IPS DF 4.7 (cell line): Measurements from ENCODE around the gene PLEKHM3.

Experiments
- DNase-seq: peaks from one replicate; pipeline ENCODE4 v3.0.0-alpha.2; 2013; ENCODE audit warnings: low spot score; ENCODE audit errors: extremely low read depth

Gene PLEKHM3

GRCh38 chr2:207993151-207993763, 32.1 kb downstream of the PLEKHM3 start:
- no peak for DNase-seq

GRCh38 chr2:207991944-207992343, 33.4 kb downstream of the PLEKHM3 start:
- no peak for DNase-seq

GRCh38 chr2:207990784-207991183, 34.5 kb downstream of the PLEKHM3 start:
- DNase-seq, result no peak

GRCh38 chr2:207988975-207989374, 36.4 kb downstream of the PLEKHM3 start:
- no peak for DNase-seq

GRCh38 chr2:207987025-207987716, 38.2 kb downstream of the PLEKHM3 start:
- DNase-seq, result no peak

- DNase-seq, result no peak
Measured at GRCh38 chr2:207984765-207985480, 40.4 kb downstream of the PLEKHM3 start.

- DNase-seq, result no peak
Measured at GRCh38 chr2:207983641-207984042, 41.7 kb downstream of the PLEKHM3 start.

GRCh38 chr2:207978177-207978948, 47.0 kb downstream of the PLEKHM3 start:
- no peak for DNase-seq

GRCh38 chr2:207975921-207976320, 49.4 kb downstream of the PLEKHM3 start:
- DNase-seq, result no peak

GRCh38 chr2:207974216-207974605, 51.1 kb downstream of the PLEKHM3 start:
- DNase-seq, result no peak

GRCh38 chr2:207970826-207971180, 54.5 kb downstream of the PLEKHM3 start:
- no peak for DNase-seq

GRCh38 chr2:207970147-207970825, 55.0 kb downstream of the PLEKHM3 start:
- peak; percentile 58 for DNase-seq

- no peak for DNase-seq
Measured at GRCh38 chr2:207969249-207969648, 56.1 kb downstream of the PLEKHM3 start.

- no peak for DNase-seq
Measured at GRCh38 chr2:207967121-207967520, 58.2 kb downstream of the PLEKHM3 start.

- no peak for DNase-seq
Measured at GRCh38 chr2:207960911-207961310, 64.4 kb downstream of the PLEKHM3 start.

GRCh38 chr2:207960090-207960489, 65.2 kb downstream of the PLEKHM3 start:
- no peak for DNase-seq

- DNase-seq, result no peak
Measured at GRCh38 chr2:207956771-207957170, 68.6 kb downstream of the PLEKHM3 start.

- no peak for DNase-seq
Measured at GRCh38 chr2:207955456-207955855, 69.9 kb downstream of the PLEKHM3 start.

- no peak for DNase-seq
Measured at GRCh38 chr2:207953354-207953753, 72.0 kb downstream of the PLEKHM3 start.

- no peak for DNase-seq
Measured at GRCh38 chr2:207952564-207953345, 72.6 kb downstream of the PLEKHM3 start.
